Endodermal cell (in vitro differentiated cells): ENCODE data around the gene BCCIP. TPM values are rescaled to one million over a fixed set of nuclear protein-coding genes. Genes with fewer than 3 reads are reported as not detected.
A peak's percentile ranks its signal among the peaks of the same experiment; 100 is the strongest.

Experiments
- DNase-seq: peaks from one replicate; pipeline ENCODE4 v3.0.0-alpha.2; 2017
- H3K27ac ChIP-seq: 2 replicates; pipeline ENCODE4 v1.5.1; 2013; ENCODE audit warnings: mild to moderate bottlenecking, low read depth, low read length, moderate library complexity
- H3K27me3 ChIP-seq: 2 replicates; pipeline ENCODE4 v1.6.1; 2013; ENCODE audit warnings: mild to moderate bottlenecking, low read length, moderate library complexity; ENCODE audit not compliant: insufficient read depth, control insufficient read depth, poor library complexity, severe bottlenecking
- H3K36me3 ChIP-seq: 2 replicates; pipeline ENCODE4 v1.7.0; 2013; ENCODE audit warnings: mild to moderate bottlenecking, low read length, moderate library complexity; ENCODE audit not compliant: control insufficient read depth, insufficient read depth
- H3K4me1 ChIP-seq: one replicate; pipeline ENCODE4 v1.7.0; 2013; ENCODE audit warnings: low read length; ENCODE audit not compliant: control insufficient read depth, insufficient read depth
- H3K4me3 ChIP-seq: 2 replicates; pipeline ENCODE4 v1.5.1; 2013; ENCODE audit warnings: mild to moderate bottlenecking, low read length, moderate library complexity
- H3K9ac ChIP-seq: 2 replicates; pipeline ENCODE4 v1.6.1; 2013; ENCODE audit warnings: mild to moderate bottlenecking, low read length, moderate library complexity; ENCODE audit not compliant: poor library complexity, severe bottlenecking; ENCODE audit errors: extremely low read depth
- H3K9me3 ChIP-seq: 2 replicates; pipeline ENCODE4 v1.6.1; 2013; ENCODE audit warnings: mild to moderate bottlenecking, low read length, moderate library complexity; ENCODE audit not compliant: control insufficient read depth
- H3K27ac Mint-ChIP-seq: 2 replicates; pipeline ENCODE4 v1.8.0; 2020; ENCODE audit warnings: mixed read lengths
- H3K27me3 Mint-ChIP-seq: 2 replicates; pipeline ENCODE4 v1.8.0; 2021; ENCODE audit warnings: mild to moderate bottlenecking, mixed read lengths; ENCODE audit not compliant: insufficient read depth
- H3K36me3 Mint-ChIP-seq: 2 replicates; pipeline ENCODE4 v1.8.0; 2020; ENCODE audit warnings: low read depth, mixed read lengths
- H3K4me1 Mint-ChIP-seq: 2 replicates; pipeline ENCODE4 v1.8.0; 2020; ENCODE audit warnings: mixed read lengths
- H3K4me3 Mint-ChIP-seq: 2 replicates; pipeline ENCODE4 v1.8.0; 2020; ENCODE audit warnings: mild to moderate bottlenecking, moderate library complexity, mixed read lengths
- H3K9me3 Mint-ChIP-seq: 2 replicates; pipeline ENCODE4 v1.8.0; 2020; ENCODE audit warnings: mild to moderate bottlenecking, mixed read lengths
- WGBS, 2 experiments: methylation state at CpG; one replicate each; pipeline versions ENCODE4 v1.1.5 to v1.1.7; 2013; ENCODE audit warnings: missing lambda C conversion rate in 2 of 2, mixed read lengths in 1 of 2; ENCODE audit not compliant: insufficient coverage in 1 of 2, insufficient read length in 1 of 2; 5-methylcytosine and 5-hydroxymethylcytosine counted together
- total RNA-seq, 2 donors: library from RNA; stranded (reverse); fragmentation: NEBNext Ultra II Directional in 1 of 2; extraction: Animal tissue kit (Norgen Biotek cat#: 25700) in 1 of 2; gene quantifications; 2 replicates in 1 of 2; 3 replicates in 1 of 2; pipeline ENCODE4 v1.2.1, GENCODE V29; 2021
- TF ChIP-seq, protein P1 (sequence below): fragments of 200-600 bp; sonication (generic); conservative IDR thresholded peaks from 2 replicates; pipeline ENCODE4 v1.5.0; 2021; ENCODE audit warnings: antibody characterized with exemption, mild to moderate bottlenecking

BCCIP gene
- total RNA-seq, 2 donors from 2014 or later: 84.4 to 93.8 TPM

DNA sequence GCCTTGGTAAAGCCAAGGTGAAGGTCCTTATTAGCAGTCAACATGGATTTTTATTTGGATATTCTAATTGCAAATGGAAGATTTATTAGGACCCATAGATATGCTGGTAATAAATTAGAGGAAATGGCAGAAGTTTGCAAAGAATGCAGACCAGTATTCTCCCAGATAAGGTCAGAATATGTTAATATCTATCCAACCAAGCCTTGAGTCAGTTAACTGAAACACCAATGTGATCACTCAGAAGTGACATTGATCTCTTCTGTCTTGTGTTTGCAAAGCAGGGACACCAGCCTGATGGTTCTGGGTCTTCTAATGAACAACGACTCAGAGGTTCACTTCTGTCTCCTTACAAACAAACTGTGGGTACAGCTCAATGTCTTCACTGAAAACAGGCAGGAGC, 21.8 kb upstream of the BCCIP start:
- no peak overlapping the region for H3K27ac ChIP-seq
- H3K4me1 Mint-ChIP-seq: peaks cover 30% of the 10 kb centered on the region
- no peaks in the 10 kb centered on the region for H3K27me3 ChIP-seq
- DNase-seq: no peak
- WGBS, 2 experiments: 83 to 93% methylated on average over 1 of the region's 1 CpG
- H3K4me1 ChIP-seq: peaks cover 13% of the 10 kb centered on the region
- TF ChIP-seq, protein P1, sequence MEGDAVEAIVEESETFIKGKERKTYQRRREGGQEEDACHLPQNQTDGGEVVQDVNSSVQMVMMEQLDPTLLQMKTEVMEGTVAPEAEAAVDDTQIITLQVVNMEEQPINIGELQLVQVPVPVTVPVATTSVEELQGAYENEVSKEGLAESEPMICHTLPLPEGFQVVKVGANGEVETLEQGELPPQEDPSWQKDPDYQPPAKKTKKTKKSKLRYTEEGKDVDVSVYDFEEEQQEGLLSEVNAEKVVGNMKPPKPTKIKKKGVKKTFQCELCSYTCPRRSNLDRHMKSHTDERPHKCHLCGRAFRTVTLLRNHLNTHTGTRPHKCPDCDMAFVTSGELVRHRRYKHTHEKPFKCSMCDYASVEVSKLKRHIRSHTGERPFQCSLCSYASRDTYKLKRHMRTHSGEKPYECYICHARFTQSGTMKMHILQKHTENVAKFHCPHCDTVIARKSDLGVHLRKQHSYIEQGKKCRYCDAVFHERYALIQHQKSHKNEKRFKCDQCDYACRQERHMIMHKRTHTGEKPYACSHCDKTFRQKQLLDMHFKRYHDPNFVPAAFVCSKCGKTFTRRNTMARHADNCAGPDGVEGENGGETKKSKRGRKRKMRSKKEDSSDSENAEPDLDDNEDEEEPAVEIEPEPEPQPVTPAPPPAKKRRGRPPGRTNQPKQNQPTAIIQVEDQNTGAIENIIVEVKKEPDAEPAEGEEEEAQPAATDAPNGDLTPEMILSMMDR: no peak
- no peaks in the 10 kb centered on the region for H3K27me3 Mint-ChIP-seq
- H3K27ac Mint-ChIP-seq: no peak overlapping the region
- peaks cover 24% of the 10 kb centered on the region for H3K36me3 Mint-ChIP-seq
- no peaks in the 10 kb centered on the region for H3K9me3 ChIP-seq
- no peak overlapping the region for H3K4me3 Mint-ChIP-seq
- peaks cover 30% of the 10 kb centered on the region for H3K36me3 ChIP-seq
- no peaks in the 10 kb centered on the region for H3K9me3 Mint-ChIP-seq
- peak overlapping the region; percentile 44 for H3K4me3 ChIP-seq
- H3K9ac ChIP-seq: no peak overlapping the region

DNA sequence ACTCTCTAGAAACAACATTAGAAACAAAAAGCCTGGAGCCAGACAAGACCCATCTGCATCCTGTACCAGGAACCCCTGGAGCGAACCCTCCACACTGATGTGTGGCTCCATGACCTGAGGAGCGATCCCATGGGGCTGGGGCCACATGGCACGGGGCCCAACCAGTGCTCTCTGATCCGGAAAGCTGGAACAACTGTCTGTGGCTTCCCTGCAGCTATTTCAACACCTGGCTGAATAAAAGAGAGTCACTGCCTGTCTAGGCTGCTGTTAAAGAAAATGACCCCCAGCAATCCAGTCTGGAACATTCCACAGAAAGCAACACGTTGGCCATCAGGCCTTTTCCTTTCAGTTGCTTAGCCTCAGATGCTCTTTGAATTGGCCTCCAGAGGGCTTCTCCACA, 21.2 kb upstream of the BCCIP start:
- Mint-ChIP-seq H3K4me3 (no peak overlapping the region), H3K27ac (no peak overlapping the region), H3K36me3 (peaks cover 28% of the 10 kb centered on the region), H3K9me3 (no peaks in the 10 kb centered on the region), H3K4me1 (peaks cover 32% of the 10 kb centered on the region), H3K27me3 (no peaks in the 10 kb centered on the region)
- Histone ChIP-seq H3K4me1 (peaks cover 14% of the 10 kb centered on the region), H3K9ac (no peak overlapping the region), H3K27me3 (no peaks in the 10 kb centered on the region), H3K9me3 (no peaks in the 10 kb centered on the region), H3K36me3 (peaks cover 29% of the 10 kb centered on the region), H3K4me3 (no peak overlapping the region), H3K27ac (no peak overlapping the region)
- 93 to 100% methylated on average over 4 to 5 of the region's 5 CpGs for WGBS, 2 experiments
- no peak for DNase-seq
- TF ChIP-seq, protein P1: no peak

DNA sequence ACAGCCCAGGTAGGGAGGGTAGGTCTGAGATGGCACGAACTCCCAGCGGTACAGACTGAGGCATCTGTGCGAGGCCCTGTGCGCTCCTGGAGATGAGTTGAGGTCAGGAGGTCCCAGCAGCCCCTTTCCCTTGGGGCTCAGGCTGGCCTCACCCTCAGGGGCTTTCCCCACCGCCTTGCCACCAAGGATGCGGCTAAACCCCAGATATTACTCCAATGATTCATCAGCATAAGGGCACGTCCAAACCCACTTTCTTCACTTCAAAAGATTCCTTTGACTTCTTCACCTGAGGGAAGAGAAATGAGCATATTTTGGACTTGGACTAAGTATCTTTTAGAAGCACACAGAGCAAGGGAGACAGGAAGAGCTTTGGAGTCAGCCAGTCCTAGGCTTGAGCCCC, 20.6 kb upstream of the BCCIP start:
- H3K36me3 Mint-ChIP-seq: peaks cover 25% of the 10 kb centered on the region
- H3K27me3 Mint-ChIP-seq: no peaks in the 10 kb centered on the region
- DNase-seq: no peak
- no peak overlapping the region for H3K27ac Mint-ChIP-seq
- no peak overlapping the region for H3K4me3 ChIP-seq
- H3K9ac ChIP-seq: no peak overlapping the region
- H3K9me3 ChIP-seq: no peaks in the 10 kb centered on the region
- no peak overlapping the region for H3K27ac ChIP-seq
- no peak overlapping the region for H3K4me3 Mint-ChIP-seq
- TF ChIP-seq, protein P1: no peak
- no peaks in the 10 kb centered on the region for H3K27me3 ChIP-seq
- peaks cover 32% of the 10 kb centered on the region for H3K4me1 Mint-ChIP-seq
- peaks cover 14% of the 10 kb centered on the region for H3K4me1 ChIP-seq
- H3K36me3 ChIP-seq: peaks cover 30% of the 10 kb centered on the region
- WGBS, 2 experiments: 88 to 97% methylated on average over 3 to 7 of the region's 7 CpGs
- no peaks in the 10 kb centered on the region for H3K9me3 Mint-ChIP-seq
